ENCODE results near the gene CCDC102A.
A peak's percentile ranks its signal among the peaks of the same experiment; 100 is the strongest.
"Not testable (repeated sequence)": the region's sequence is repeated elsewhere in the genome, so short reads cannot be mapped to it uniquely, and the experiment has no call there.

CCDC102A gene

GRCh38 chr16:57568173-57568678, 31.9 kb upstream of the CCDC102A start:
- no peak for DNase-seq
- in situ Hi-C loops (cut with HindIII; ENCODE audit: low pct_ligation_motif_present, low pct_unique_long_range_greater_than_20kb, low sequenced_read_pairs) = no loop called here

- DNase-seq = no peak
- in situ Hi-C loops (cut with HindIII; ENCODE audit: low pct_ligation_motif_present, low pct_unique_long_range_greater_than_20kb, low sequenced_read_pairs) = no loop called here
Measured at GRCh38 chr16:57567691-57568090, 31.3 kb upstream of the CCDC102A start.

GRCh38 chr16:57566436-57566835, 30.1 kb upstream of the CCDC102A start:
- in situ Hi-C loops (cut with HindIII; ENCODE audit: low pct_ligation_motif_present, low pct_unique_long_range_greater_than_20kb, low sequenced_read_pairs) = no loop called here

GRCh38 chr16:57565461-57565860, 29.1 kb upstream of the CCDC102A start:
- in situ Hi-C loops (cut with HindIII; ENCODE audit: low pct_ligation_motif_present, low pct_unique_long_range_greater_than_20kb, low sequenced_read_pairs) = no loop called here
- no peak for DNase-seq

More at GRCh38 chr16:57566436-57566835, 30.1 kb upstream of the CCDC102A start:
- no peak for DNase-seq

GRCh38 chr16:57564571-57565270, 28.4 kb upstream of the CCDC102A start:
- in situ Hi-C loops (cut with HindIII; ENCODE audit: low pct_ligation_motif_present, low pct_unique_long_range_greater_than_20kb, low sequenced_read_pairs) = no loop called here
- DNase-seq = peak; percentile 12

- in situ Hi-C loops (cut with HindIII; ENCODE audit: low pct_ligation_motif_present, low pct_unique_long_range_greater_than_20kb, low sequenced_read_pairs) = no loop called here
- DNase-seq = no peak
Measured at GRCh38 chr16:57563761-57564160, 27.4 kb upstream of the CCDC102A start.

GRCh38 chr16:57563487-57563750, 27.0 kb upstream of the CCDC102A start:
- no peak for DNase-seq
- in situ Hi-C loops (cut with HindIII; ENCODE audit: low pct_ligation_motif_present, low pct_unique_long_range_greater_than_20kb, low sequenced_read_pairs) = no loop called here

GRCh38 chr16:57562669-57563486, 26.5 kb upstream of the CCDC102A start:
- DNase-seq = no peak
- in situ Hi-C loops (cut with HindIII; ENCODE audit: low pct_ligation_motif_present, low pct_unique_long_range_greater_than_20kb, low sequenced_read_pairs) = no loop called here

GRCh38 chr16:57562066-57562465, 25.7 kb upstream of the CCDC102A start:
- in situ Hi-C loops (cut with HindIII; ENCODE audit: low pct_ligation_motif_present, low pct_unique_long_range_greater_than_20kb, low sequenced_read_pairs) = no loop called here
- DNase-seq = no peak

- in situ Hi-C loops (cut with HindIII; ENCODE audit: low pct_ligation_motif_present, low pct_unique_long_range_greater_than_20kb, low sequenced_read_pairs) = no loop called here
- no peak for DNase-seq
Measured at GRCh38 chr16:57559072-57559790, 22.9 kb upstream of the CCDC102A start.

GRCh38 chr16:57556941-57557541, 20.7 kb upstream of the CCDC102A start:
- no peak for DNase-seq
- in situ Hi-C loops (cut with HindIII; ENCODE audit: low pct_ligation_motif_present, low pct_unique_long_range_greater_than_20kb, low sequenced_read_pairs) = no loop called here

- DNase-seq = no peak
- in situ Hi-C loops (cut with HindIII; ENCODE audit: low pct_ligation_motif_present, low pct_unique_long_range_greater_than_20kb, low sequenced_read_pairs) = no loop called here
Measured at GRCh38 chr16:57555831-57556230, 19.5 kb upstream of the CCDC102A start.

- DNase-seq = no peak
- in situ Hi-C loops (cut with HindIII; ENCODE audit: low pct_ligation_motif_present, low pct_unique_long_range_greater_than_20kb, low sequenced_read_pairs) = no loop called here
Measured at GRCh38 chr16:57551057-57551456, 14.7 kb upstream of the CCDC102A start.

- in situ Hi-C loops (cut with HindIII; ENCODE audit: low pct_ligation_motif_present, low pct_unique_long_range_greater_than_20kb, low sequenced_read_pairs) = no loop called here
- no peak for DNase-seq
Measured at GRCh38 chr16:57549730-57550129, 13.4 kb upstream of the CCDC102A start.

- in situ Hi-C loops (cut with HindIII; ENCODE audit: low pct_ligation_motif_present, low pct_unique_long_range_greater_than_20kb, low sequenced_read_pairs) = no loop called here
Measured at GRCh38 chr16:57548408-57548807, 12.0 kb upstream of the CCDC102A start.

GRCh38 chr16:57547524-57547923, 11.2 kb upstream of the CCDC102A start:
- in situ Hi-C loops (cut with HindIII; ENCODE audit: low pct_ligation_motif_present, low pct_unique_long_range_greater_than_20kb, low sequenced_read_pairs); DNase-seq: not testable (repeated sequence)

More at GRCh38 chr16:57548408-57548807, 12.0 kb upstream of the CCDC102A start:
- DNase-seq = no peak

GRCh38 chr16:57544124-57544653, 7.8 kb upstream of the CCDC102A start:
- in situ Hi-C loops (cut with HindIII; ENCODE audit: low pct_ligation_motif_present, low pct_unique_long_range_greater_than_20kb, low sequenced_read_pairs) = no loop called here
- DNase-seq = no peak

GRCh38 chr16:57541754-57542435, 5.5 kb upstream of the CCDC102A start:
- in situ Hi-C loops (cut with HindIII; ENCODE audit: low pct_ligation_motif_present, low pct_unique_long_range_greater_than_20kb, low sequenced_read_pairs) = no loop called here

More at GRCh38 chr16:57541754-57542435, 5.5 kb upstream of the CCDC102A start:
- DNase-seq = no peak

All from ACHN (cell line).